ENCODE measurements around the gene CLECL1. TPM values are rescaled to one million over a fixed set of nuclear protein-coding genes. Genes with fewer than 3 reads are reported as not detected.
"Not testable (repeated sequence)": the region's sequence is repeated elsewhere in the genome, so short reads cannot be mapped to it uniquely, and the experiment has no call there.

The CLECL1 gene
- total RNA-seq, 1 experiment from 2014 or later: not detected

- BruUV-seq (replicated peaks); POLR2A ChIA-PET; H3K4me1 ChIP-seq (ENCODE audit: control insufficient read depth in 1 of 2, insufficient read depth in 2 of 2, low read length in 2 of 2); RAD21 ChIA-PET (ENCODE audit: low non-redundant PET in 1 of 2, low total read pairs in 2 of 2, uncharacterized antibody in 2 of 2, unreplicated experiment in 2 of 2); H3K79me2 ChIP-seq (ENCODE audit: insufficient read depth, low read length); H3K9me3 ChIP-seq (ENCODE audit: control insufficient read depth in 1 of 2, insufficient read depth in 1 of 2, low read depth in 1 of 2, low read length in 2 of 2); intact Hi-C loops (cut with micrococcal nuclease); H3K4me3 ChIP-seq (replicated peaks in 1 of 2; ENCODE audit: low read depth in 1 of 2, low read length in 2 of 2); H3K9me2 ChIP-seq (ENCODE audit: insufficient read depth); H3K9ac ChIP-seq (ENCODE audit: low read length); H3K4me2 ChIP-seq (ENCODE audit: low read length); H2AFZ ChIP-seq (ENCODE audit: low read depth, low read length, poor library complexity, severe bottlenecking); ATAC-seq; H3K27me3 ChIP-seq (ENCODE audit: insufficient read depth, low read length); H3K27ac ChIP-seq (ENCODE audit: low read depth, low read length); CTCF ChIA-PET; DNase-seq (ENCODE audit: low read depth, low spot score); H4K20me1 ChIP-seq (ENCODE audit: insufficient read depth); H3K36me3 ChIP-seq (ENCODE audit: control insufficient read depth in 1 of 2, insufficient read depth in 2 of 2, low read length in 2 of 2): not testable (repeated sequence)
These were observed 49.9 kb downstream of the CLECL1 start for GRCh38 chr12:9682949-9683348.

GRCh38 chr12:9682508-9682907, 50.4 kb downstream of the CLECL1 start:
- H3K9me2 ChIP-seq (ENCODE audit: insufficient read depth); POLR2A ChIA-PET; BruUV-seq (replicated peaks); DNase-seq (ENCODE audit: low read depth, low spot score); H2AFZ ChIP-seq (ENCODE audit: low read depth, low read length, poor library complexity, severe bottlenecking); H3K79me2 ChIP-seq (ENCODE audit: insufficient read depth, low read length); RAD21 ChIA-PET (ENCODE audit: low non-redundant PET in 1 of 2, low total read pairs in 2 of 2, uncharacterized antibody in 2 of 2, unreplicated experiment in 2 of 2); CTCF ChIA-PET; intact Hi-C loops (cut with micrococcal nuclease); H3K9ac ChIP-seq (ENCODE audit: low read length); H3K27me3 ChIP-seq (ENCODE audit: insufficient read depth, low read length); ATAC-seq; H4K20me1 ChIP-seq (ENCODE audit: insufficient read depth); H3K4me1 ChIP-seq (ENCODE audit: control insufficient read depth in 1 of 2, insufficient read depth in 2 of 2, low read length in 2 of 2); H3K4me3 ChIP-seq (replicated peaks in 1 of 2; ENCODE audit: low read depth in 1 of 2, low read length in 2 of 2); H3K27ac ChIP-seq (ENCODE audit: low read depth, low read length); H3K36me3 ChIP-seq (ENCODE audit: control insufficient read depth in 1 of 2, insufficient read depth in 2 of 2, low read length in 2 of 2); H3K4me2 ChIP-seq (ENCODE audit: low read length); H3K9me3 ChIP-seq (ENCODE audit: control insufficient read depth in 1 of 2, insufficient read depth in 1 of 2, low read depth in 1 of 2, low read length in 2 of 2): not testable (repeated sequence)

GRCh38 chr12:9674226-9674590, 58.7 kb downstream of the CLECL1 start:
- Histone ChIP-seq H3K9ac (ENCODE audit: low read length) (peak overlapping the region; percentile 37; the same call in 1 of the 2 replicates), H2AFZ (ENCODE audit: low read depth, low read length, poor library complexity, severe bottlenecking) (peak overlapping the region; percentile 60), H3K4me1 (ENCODE audit: control insufficient read depth in 1 of 2, insufficient read depth in 2 of 2, low read length in 2 of 2) (peaks cover 13 to 22% of the 10 kb centered on the region in 2 experiments), H3K27ac (ENCODE audit: low read depth, low read length) (peak overlapping the region; percentile 7; the same call in 1 of the 2 replicates), H3K9me3 (ENCODE audit: control insufficient read depth in 1 of 2, insufficient read depth in 1 of 2, low read depth in 1 of 2, low read length in 2 of 2) (no peaks in the 10 kb centered on the region), H3K79me2 (ENCODE audit: insufficient read depth, low read length) (no peaks in the 10 kb centered on the region), H3K4me2 (ENCODE audit: low read length) (peak overlapping the region; percentile 85), H3K4me3 (replicated peaks in 1 of 2; ENCODE audit: low read depth in 1 of 2, low read length in 2 of 2) (peak overlapping the region in 1 of 2 experiments; percentile 45; a peak in 1 of 4 replicates), H3K9me2 (ENCODE audit: insufficient read depth) (no peaks in the 10 kb centered on the region), H3K27me3 (ENCODE audit: insufficient read depth, low read length) (no peaks in the 10 kb centered on the region), H3K36me3 (ENCODE audit: control insufficient read depth in 1 of 2, insufficient read depth in 2 of 2, low read length in 2 of 2) (no peaks in the 10 kb centered on the region), H4K20me1 (ENCODE audit: insufficient read depth) (no peaks in the 10 kb centered on the region)
- ChIA-PET RAD21 (ENCODE audit: low non-redundant PET in 1 of 2, low total read pairs in 2 of 2, uncharacterized antibody in 2 of 2, unreplicated experiment in 2 of 2) (no interaction called here), POLR2A (no interaction called here), CTCF (no interaction called here)
- TF ChIP-seq SP1 (IDR thresholded peaks at IDR 0.05; ENCODE audit: low read depth): no peak
- no peak for TF ChIP-seq JUND (IDR thresholded peaks at IDR 0.05)
- no peak for TF ChIP-seq SIN3A (IDR thresholded peaks at IDR 0.05; ENCODE audit: low read depth)
- TF ChIP-seq CEBPB (IDR thresholded peaks at IDR 0.05; ENCODE audit: low read depth): no peak
- no peak for TF ChIP-seq ELF1 (IDR thresholded peaks at IDR 0.05; ENCODE audit: borderline replicate concordance, low read depth)
- no peak for TF ChIP-seq SRF (IDR thresholded peaks at IDR 0.05; ENCODE audit: low read depth)
- TF ChIP-seq RAD21 (IDR thresholded peaks at IDR 0.05; ENCODE audit: low read depth): no peak
- no peak for TF ChIP-seq POLR2AphosphoS5 (IDR thresholded peaks at IDR 0.05; ENCODE audit: low read depth, low read length)
- no peak for TF ChIP-seq FOSL1 (IDR thresholded peaks at IDR 0.05; ENCODE audit: low read depth)
- ATAC-seq (no peak), DNase-seq (ENCODE audit: low read depth, low spot score) (no peak)
- BruUV-seq (replicated peaks): no TSS peak
- intact Hi-C loops (cut with micrococcal nuclease): no loop called here

Measured in HCT116 (cell line).